A549 (cell line): ENCODE results near the gene TAF3. TPM values are rescaled to one million over a fixed set of nuclear protein-coding genes. Genes with fewer than 3 reads are reported as not detected.

Experiments
- ATAC-seq, 2 experiments: fragments of 200-7000 bp in 1 of 2; fragments of >200 bp in 1 of 2; cut with Nextera tagmentation in 1 of 2; cut with Tn5 transposase in 1 of 2; 3 replicates each; pipeline versions ENCODE4 v1.8.0 to v1.9.1; 2018 to 2020; ENCODE audit warnings: mild to moderate bottlenecking in 1 of 2, moderate library complexity in 1 of 2
- CTCF ChIA-PET: fragments of 300-600 bp; sonication (Branson Sonifier 250); formaldehyde crosslinking; extraction: SDS; loops from one replicate; lab custom pipeline; 2021; ENCODE audit warnings: antibody characterized with exemption, inconsistent platforms; lab: Yijun Ruan, JAX
- POLR2A ChIA-PET: fragments of 350-600 bp; formaldehyde crosslinking; extraction: SDS; loops from one replicate; lab custom pipeline; 2021; ENCODE audit warnings: antibody characterized with exemption, inconsistent platforms; lab: Yijun Ruan, JAX
- DNase-seq, 2 experiments: peaks; one replicate each; pipeline versions ENCODE4 v3.0.0 to v3.0.0-alpha.2; 2011 to 2016; ENCODE audit warnings: low read depth in 1 of 2, low spot score in 1 of 2
- FAIRE-seq: peaks from 2 replicates; lab custom pipeline; 2011; peaks lifted over from hg19 to GRCh38; lab: Jason Lieb, UNC
- H3K27ac ChIP-seq, 2 experiments: fragments of >200 bp; sonication (Bioruptor Twin); formaldehyde crosslinking; 3 replicates each; pipeline ENCODE4 v1.5.1; 2016 to 2017
- H3K4me1 ChIP-seq: fragments of >200 bp; sonication (Bioruptor Twin); formaldehyde crosslinking; 3 replicates; pipeline ENCODE4 v1.6.1; 2016
- H3K4me2 ChIP-seq: fragments of >200 bp; sonication (Bioruptor Twin); formaldehyde crosslinking; 3 replicates; pipeline ENCODE4 v1.6.1; 2016
- H3K4me3 ChIP-seq: fragments of >200 bp; sonication (Bioruptor Twin); formaldehyde crosslinking; 3 replicates; pipeline ENCODE4 v1.5.1; 2016
- H3K9me3 ChIP-seq: fragments of >200 bp; sonication (Bioruptor Twin); formaldehyde crosslinking; 3 replicates; pipeline ENCODE4 v1.6.1; 2016
- CBX2 ChIP-seq: fragments of 200-600 bp; sonication (generic); IDR thresholded peaks from 2 replicates; pipeline ENCODE4 v1.6.1; 2016; ENCODE audit warnings: low read depth, mild to moderate bottlenecking, borderline replicate concordance
- EHMT2 ChIP-seq: fragments of 200-600 bp; sonication (generic); IDR thresholded peaks from 2 replicates; pipeline ENCODE4 v1.6.1; 2016; ENCODE audit warnings: antibody characterized with exemption, low read depth, mild to moderate bottlenecking, moderate library complexity
- FOSB ChIP-seq: fragments of 250-450 bp; sonication (Bioruptor Pico); IDR thresholded peaks from 2 replicates; pipeline ENCODE4 v1.5.0; 2020; ENCODE audit warnings: mild to moderate bottlenecking, moderate library complexity
- FOSL2 ChIP-seq, 2 experiments: fragments of 450-650 bp in 1 of 2; fragments of >200 bp in 1 of 2; sonication (Bioruptor Twin) in 1 of 2; formaldehyde crosslinking; IDR thresholded peaks; 2 replicates each; pipeline versions ENCODE4 v1.5.0 to v1.6.1; 2016 to 2020; ENCODE audit warnings: mild to moderate bottlenecking in 1 of 2, moderate library complexity in 1 of 2
- FOXS1 ChIP-seq: fragments of 250-450 bp; sonication (Bioruptor Pico); IDR thresholded peaks from 2 replicates; pipeline ENCODE4 v1.5.0; 2020; ENCODE audit warnings: mild to moderate bottlenecking, moderate library complexity
- GATA3 ChIP-seq: IDR thresholded peaks from 2 replicates; pipeline ENCODE4 v1.6.1; 2012; ENCODE audit warnings: borderline replicate concordance
- HEYL ChIP-seq: fragments of 250-450 bp; sonication (Bioruptor Pico); IDR thresholded peaks from 2 replicates; pipeline ENCODE4 v1.8.0; 2021; ENCODE audit warnings: mild to moderate bottlenecking, moderate library complexity
- HOXB5 ChIP-seq: fragments of 250-450 bp; sonication (Bioruptor Pico); IDR thresholded peaks from 2 replicates; pipeline ENCODE4 v1.5.0; 2020; ENCODE audit warnings: mild to moderate bottlenecking, moderate library complexity
- KDM1A ChIP-seq: fragments of 200-600 bp; sonication (generic); IDR thresholded peaks from 2 replicates; pipeline ENCODE4 v1.6.1; 2016; ENCODE audit warnings: low read depth, mild to moderate bottlenecking
- MAFK ChIP-seq: fragments of 450-650 bp; IDR thresholded peaks from 2 replicates; pipeline ENCODE4 v1.6.1; 2014; ENCODE audit not compliant: partially characterized antibody
- MAX ChIP-seq: IDR thresholded peaks from 2 replicates; pipeline ENCODE4 v1.6.1; 2012
- MAZ ChIP-seq: fragments of 150-350 bp; IDR thresholded peaks from 2 replicates; pipeline ENCODE4 v1.6.1; 2014; ENCODE audit warnings: antibody characterized with exemption, low read depth, low read length, borderline replicate concordance
- MYC ChIP-seq: IDR thresholded peaks from 2 replicates; pipeline ENCODE4 v1.6.1; 2012; ENCODE audit warnings: mild to moderate bottlenecking, inconsistent platforms, low read length, improper control_type of control experiment, borderline replicate concordance
- PBX3 ChIP-seq: IDR thresholded peaks from 2 replicates; pipeline ENCODE4 v1.6.1; 2012
- PHF8 ChIP-seq: fragments of 200-600 bp; sonication (generic); IDR thresholded peaks from 2 replicates; pipeline ENCODE4 v1.6.1; 2016; ENCODE audit warnings: low read depth, mild to moderate bottlenecking, antibody characterized with exemption, moderate library complexity, borderline replicate concordance
- POLR2AphosphoS2 ChIP-seq: conservative IDR thresholded peaks from 2 replicates; pipeline ENCODE4 v1.6.1; 2012; ENCODE audit warnings: low read length, improper control_type of control experiment, inconsistent platforms
- RCOR1 ChIP-seq: fragments of 150-350 bp; IDR thresholded peaks from 2 replicates; pipeline ENCODE4 v1.6.1; 2014; ENCODE audit warnings: antibody characterized with exemption, low read length, low read depth
- REST ChIP-seq: fragments of 200-600 bp; sonication (generic); IDR thresholded peaks from 2 replicates; pipeline ENCODE4 v1.6.1; 2016; ENCODE audit warnings: antibody characterized with exemption, mild to moderate bottlenecking, moderate library complexity
- RNF2 ChIP-seq: fragments of 200-600 bp; sonication (generic); IDR thresholded peaks from 2 replicates; pipeline ENCODE4 v1.6.1; 2016; ENCODE audit warnings: low read depth, mild to moderate bottlenecking, antibody characterized with exemption, moderate library complexity, borderline replicate concordance
- SREBF2 ChIP-seq: fragments of 450-650 bp; IDR thresholded peaks from 2 replicates; pipeline ENCODE4 v1.6.1; 2014; ENCODE audit warnings: mild to moderate bottlenecking, moderate library complexity
- TFCP2L1 ChIP-seq: fragments of 250-450 bp; sonication (Bioruptor Pico); IDR thresholded peaks from 2 replicates; pipeline ENCODE4 v1.5.0; 2021; ENCODE audit warnings: mild to moderate bottlenecking
- ZC3H11A ChIP-seq: fragments of 450-650 bp; IDR thresholded peaks from 2 replicates; pipeline ENCODE4 v1.6.1; 2014; ENCODE audit warnings: antibody characterized with exemption, mild to moderate bottlenecking
- WGBS: methylation state at CpG from one replicate; pipeline ENCODE4 v1.1.6; 2017; ENCODE audit errors: missing lambda C conversion rate; 5-methylcytosine and 5-hydroxymethylcytosine counted together
- polyA plus RNA-seq, 4 experiments: library from polyadenylated mRNA; depleted of rRNA in 3 of 4; stranded (reverse); fragments of >200 nt; fragmentation: RNase III in 1 of 4; extraction: RNeasy Plus Mini Kit Qiagen cat#74134 plus additional on column Dnase treatment in 1 of 4; gene quantifications; 2 replicates in 3 of 4; 3 replicates in 1 of 4; pipeline ENCODE4 v1.2.3, GENCODE V29; 2011 to 2017
- TF ChIP-seq, protein P1 (sequence below): fragments of 450-650 bp; IDR thresholded peaks from 2 replicates; pipeline ENCODE4 v1.6.1; 2014; ENCODE audit warnings: antibody characterized with exemption
- TF ChIP-seq, protein P2 (sequence below): fragments of 150-350 bp; IDR thresholded peaks from 2 replicates; pipeline ENCODE4 v1.6.1; 2014; ENCODE audit warnings: low read depth, mild to moderate bottlenecking, low read length

TAF3 gene
- polyA plus RNA-seq, 2 of the 4 experiments (the other 2 are of a cell fraction): 5.7 to 6.1 TPM

DNA sequence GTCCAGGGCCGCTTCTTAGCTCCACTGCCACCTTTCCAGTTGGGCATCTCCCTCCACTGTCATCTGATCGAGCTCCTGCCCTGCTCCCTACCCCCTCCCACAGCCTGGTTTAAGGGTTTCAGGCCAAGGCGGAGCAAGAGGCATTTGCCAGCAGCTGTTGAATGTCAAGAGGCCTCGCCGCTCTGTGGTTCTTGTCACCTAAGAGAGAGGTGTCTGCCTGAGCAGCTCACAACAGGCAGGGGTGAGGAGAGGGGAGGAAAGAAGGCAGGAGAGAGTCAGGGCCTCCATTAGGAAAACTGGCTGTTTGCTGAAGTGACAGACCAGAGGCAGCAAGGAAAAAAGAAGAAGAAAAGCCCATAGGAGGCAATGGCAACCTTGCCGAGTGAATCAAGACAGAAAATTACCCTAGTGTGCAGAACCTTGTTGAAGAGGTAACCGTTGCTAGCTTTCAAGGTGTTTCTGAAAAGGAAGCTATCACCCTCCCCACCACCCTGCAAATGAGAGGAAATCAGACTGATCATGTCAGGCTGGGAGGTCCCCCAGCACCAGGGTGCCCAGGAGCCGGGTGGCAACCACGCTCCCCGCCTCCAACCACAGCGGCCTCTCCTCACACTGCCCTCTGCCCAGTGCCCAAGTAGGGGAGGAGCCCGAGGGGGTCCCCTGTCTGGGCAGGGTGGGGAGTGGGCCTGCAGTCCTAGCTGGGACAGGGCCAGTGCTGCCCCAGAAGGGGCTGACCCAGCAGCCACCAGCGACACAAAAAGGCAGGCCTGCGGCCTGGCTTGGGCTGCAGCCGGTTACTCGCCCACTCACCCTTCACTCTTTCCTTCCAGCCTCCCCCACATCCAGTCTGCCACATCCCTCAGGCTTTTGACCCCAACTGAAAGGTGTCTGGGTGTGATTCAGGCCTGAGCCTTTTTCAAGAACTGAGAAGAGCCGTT is 243.2 kb downstream of the TAF3 start:
- no peaks in the 10 kb centered on the region for H3K9me3 ChIP-seq
- DNase-seq (no peak), ATAC-seq (no peak), FAIRE-seq (no peak)
- peaks cover 9% of the 10 kb centered on the region for H3K4me1 ChIP-seq
- no peak overlapping the region for H3K27ac ChIP-seq
- no peak overlapping the region for H3K4me3 ChIP-seq
- 76% methylated on average over 12 of the region's 17 CpGs for WGBS
- ChIA-PET POLR2A (no interaction called here), CTCF (interaction anchor here (0.8 kb wide), 1 partner anchor 8 kb away, joined by 3 read pairs; no protein-coding TSS in a partner anchor)
- H3K4me2 ChIP-seq: no peak overlapping the region
- no peak for TF ChIP-seq MAFK
- no peak for TF ChIP-seq RCOR1
- TF ChIP-seq MYC: no peak
- no peak for TF ChIP-seq HOXB5 (CRISPR knock-in tag)
- TF ChIP-seq MAX: no peak
- no peak for TF ChIP-seq HEYL (CRISPR knock-in tag)
- TF ChIP-seq FOSL2 (IDR thresholded peaks at IDR 0.05): no peak
- no peak for TF ChIP-seq FOSL2 (CRISPR knock-in tag; IDR thresholded peaks at IDR 0.05)
- TF ChIP-seq POLR2AphosphoS2: no peak
- no peak for TF ChIP-seq REST
- TF ChIP-seq, protein P1, sequence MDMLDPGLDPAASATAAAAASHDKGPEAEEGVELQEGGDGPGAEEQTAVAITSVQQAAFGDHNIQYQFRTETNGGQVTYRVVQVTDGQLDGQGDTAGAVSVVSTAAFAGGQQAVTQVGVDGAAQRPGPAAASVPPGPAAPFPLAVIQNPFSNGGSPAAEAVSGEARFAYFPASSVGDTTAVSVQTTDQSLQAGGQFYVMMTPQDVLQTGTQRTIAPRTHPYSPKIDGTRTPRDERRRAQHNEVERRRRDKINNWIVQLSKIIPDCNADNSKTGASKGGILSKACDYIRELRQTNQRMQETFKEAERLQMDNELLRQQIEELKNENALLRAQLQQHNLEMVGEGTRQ: no peak
- no peak for TF ChIP-seq FOXS1 (CRISPR knock-in tag)
- TF ChIP-seq, protein P2, sequence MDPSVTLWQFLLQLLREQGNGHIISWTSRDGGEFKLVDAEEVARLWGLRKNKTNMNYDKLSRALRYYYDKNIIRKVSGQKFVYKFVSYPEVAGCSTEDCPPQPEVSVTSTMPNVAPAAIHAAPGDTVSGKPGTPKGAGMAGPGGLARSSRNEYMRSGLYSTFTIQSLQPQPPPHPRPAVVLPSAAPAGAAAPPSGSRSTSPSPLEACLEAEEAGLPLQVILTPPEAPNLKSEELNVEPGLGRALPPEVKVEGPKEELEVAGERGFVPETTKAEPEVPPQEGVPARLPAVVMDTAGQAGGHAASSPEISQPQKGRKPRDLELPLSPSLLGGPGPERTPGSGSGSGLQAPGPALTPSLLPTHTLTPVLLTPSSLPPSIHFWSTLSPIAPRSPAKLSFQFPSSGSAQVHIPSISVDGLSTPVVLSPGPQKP: no peak
- no peak for TF ChIP-seq FOSB (CRISPR knock-in tag)
- TF ChIP-seq GATA3: no peak
- TF ChIP-seq PBX3: no peak

DNA sequence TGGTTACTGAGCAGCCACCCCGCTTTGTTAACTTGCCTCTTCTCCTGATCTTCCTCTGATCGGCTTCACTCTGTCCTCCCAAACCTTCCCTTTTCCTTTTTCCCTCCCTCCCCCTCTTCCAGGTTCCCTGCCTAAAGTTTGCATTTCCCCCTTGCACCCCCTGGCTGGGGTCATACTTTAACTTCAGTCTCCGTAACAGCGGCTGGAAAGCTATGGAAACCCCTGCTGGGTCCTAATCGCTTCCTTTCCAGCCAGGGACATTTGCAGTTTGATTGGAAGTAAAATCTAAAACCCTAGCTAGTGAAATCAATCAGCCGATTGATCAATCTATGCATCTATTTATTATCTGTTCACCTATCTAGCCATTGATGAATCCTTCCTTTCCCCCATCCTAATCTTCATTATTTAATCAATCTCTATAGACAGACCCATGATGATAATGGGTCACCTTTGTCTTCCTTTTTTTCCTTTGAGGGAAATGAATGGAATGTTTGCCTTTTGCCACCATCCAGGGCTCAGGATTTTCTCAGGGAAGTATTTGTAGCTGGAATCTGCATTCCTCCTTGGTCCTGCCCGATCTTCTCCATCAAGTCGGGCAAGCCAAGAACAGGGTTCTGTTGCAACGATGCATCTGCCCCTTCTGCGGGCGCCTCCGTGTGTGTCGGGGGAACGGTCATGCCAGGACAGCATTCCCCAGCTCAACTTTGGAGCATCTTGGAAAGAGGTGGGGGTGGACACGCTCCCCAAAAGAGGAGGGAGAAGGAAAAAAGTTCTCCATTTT is 245.0 kb downstream of the TAF3 start:
- DNase-seq (no peak), FAIRE-seq (no peak), ATAC-seq (no peak)
- Histone ChIP-seq H3K9me3 (no peaks in the 10 kb centered on the region), H3K4me3 (no peak overlapping the region), H3K4me2 (no peak overlapping the region), H3K27ac (no peak overlapping the region), H3K4me1 (peaks cover 9% of the 10 kb centered on the region)
- TF ChIP-seq CBX2 (no peak), RNF2 (no peak), PHF8 (no peak), HOXB5 (CRISPR knock-in tag) (no peak), MAZ (no peak), MAFK (no peak), EHMT2 (no peak), MYC (no peak), TFCP2L1 (no peak), PBX3 (no peak), SREBF2 (no peak), ZC3H11A (no peak), KDM1A (no peak)
- CTCF ChIA-PET: interaction anchor here (1.7 kb wide), 1 partner anchor 1146 kb away, joined by 4 read pairs; no protein-coding TSS in a partner anchor
- POLR2A ChIA-PET: interaction anchor here (0.7 kb wide), 1 partner anchor 547 kb away, joined by 4 read pairs; no protein-coding TSS in a partner anchor
- WGBS: 88% methylated on average over 15 of the region's 15 CpGs
